ENCODE results near the gene B3GNT9. TPM values are rescaled to one million over a fixed set of nuclear protein-coding genes. Genes with fewer than 3 reads are reported as not detected.
A peak's percentile ranks its signal among the peaks of the same experiment; 100 is the strongest.

B3GNT9 gene
- polyA plus RNA-seq, 2 of the 4 experiments (the other 2 are of a cell fraction) = 6.8 to 9.3 TPM

DNA sequence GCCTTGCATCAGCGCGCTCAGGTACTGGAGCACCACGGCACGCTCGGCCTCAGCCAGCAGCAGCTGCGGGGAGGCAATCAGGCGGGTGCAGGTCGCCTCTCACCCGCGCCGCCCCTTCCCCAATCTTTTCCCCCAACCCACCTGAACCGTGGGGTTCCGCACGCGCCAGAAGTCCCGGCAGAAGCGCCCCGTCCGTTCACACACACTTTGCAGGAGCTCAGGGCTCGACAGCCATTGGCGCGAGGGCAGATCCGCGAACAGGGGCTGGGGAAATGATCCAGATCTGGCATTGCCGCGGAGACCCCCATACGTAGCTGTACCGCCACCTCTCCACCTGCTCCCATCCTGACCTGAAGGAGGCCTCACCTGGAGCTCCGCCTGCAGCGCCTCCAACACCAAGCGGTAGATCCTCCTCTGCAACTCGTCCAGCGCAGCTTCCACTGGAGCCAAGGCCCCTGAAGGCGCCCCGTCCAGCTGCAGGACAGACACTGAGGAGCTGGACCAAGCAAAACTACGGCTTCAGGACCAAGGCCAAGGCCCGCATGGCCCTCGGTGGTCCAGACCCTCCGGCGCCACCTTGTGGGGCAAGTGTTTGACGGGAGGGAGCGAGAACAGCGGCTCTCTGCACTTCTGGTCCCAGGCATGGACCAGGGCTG is 34.3 kb upstream of the B3GNT9 start (continued):
- TF ChIP-seq, protein P1, sequence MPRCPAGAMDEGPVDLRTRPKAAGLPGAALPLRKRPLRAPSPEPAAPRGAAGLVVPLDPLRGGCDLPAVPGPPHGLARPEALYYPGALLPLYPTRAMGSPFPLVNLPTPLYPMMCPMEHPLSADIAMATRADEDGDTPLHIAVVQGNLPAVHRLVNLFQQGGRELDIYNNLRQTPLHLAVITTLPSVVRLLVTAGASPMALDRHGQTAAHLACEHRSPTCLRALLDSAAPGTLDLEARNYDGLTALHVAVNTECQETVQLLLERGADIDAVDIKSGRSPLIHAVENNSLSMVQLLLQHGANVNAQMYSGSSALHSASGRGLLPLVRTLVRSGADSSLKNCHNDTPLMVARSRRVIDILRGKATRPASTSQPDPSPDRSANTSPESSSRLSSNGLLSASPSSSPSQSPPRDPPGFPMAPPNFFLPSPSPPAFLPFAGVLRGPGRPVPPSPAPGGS (IDR thresholded peaks at IDR 0.05) = no peak
- TF ChIP-seq, protein P2, sequence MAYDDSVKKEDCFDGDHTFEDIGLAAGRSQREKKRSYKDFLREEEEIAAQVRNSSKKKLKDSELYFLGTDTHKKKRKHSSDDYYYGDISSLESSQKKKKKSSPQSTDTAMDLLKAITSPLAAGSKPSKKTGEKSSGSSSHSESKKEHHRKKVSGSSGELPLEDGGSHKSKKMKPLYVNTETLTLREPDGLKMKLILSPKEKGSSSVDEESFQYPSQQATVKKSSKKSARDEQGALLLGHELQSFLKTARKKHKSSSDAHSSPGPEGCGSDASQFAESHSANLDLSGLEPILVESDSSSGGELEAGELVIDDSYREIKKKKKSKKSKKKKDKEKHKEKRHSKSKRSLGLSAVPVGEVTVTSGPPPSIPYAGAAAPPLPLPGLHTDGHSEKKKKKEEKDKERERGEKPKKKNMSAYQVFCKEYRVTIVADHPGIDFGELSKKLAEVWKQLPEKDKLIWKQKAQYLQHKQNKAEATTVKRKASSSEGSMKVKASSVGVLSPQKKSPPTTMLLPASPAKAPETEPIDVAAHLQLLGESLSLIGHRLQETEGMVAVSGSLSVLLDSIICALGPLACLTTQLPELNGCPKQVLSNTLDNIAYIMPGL (CRISPR knock-in tag; IDR thresholded peaks at IDR 0.05; ENCODE audit: borderline replicate concordance) = no peak
- TF ChIP-seq NFE2L2 (conservative IDR thresholded peaks at IDR 0.05; ENCODE audit: low read length) (no peak), MAFK (IDR thresholded peaks at IDR 0.05; ENCODE audit: partially characterized antibody) (no peak), KDM1A (IDR thresholded peaks at IDR 0.05; ENCODE audit: low read depth) (no peak), SMC3 (IDR thresholded peaks at IDR 0.05) (peak; percentile 91), FOXS1 (CRISPR knock-in tag; IDR thresholded peaks at IDR 0.05) (no peak), RNF2 (IDR thresholded peaks at IDR 0.05; ENCODE audit: borderline replicate concordance, low read depth) (no peak), REST (IDR thresholded peaks at IDR 0.05) (peak; percentile 98), JUN (IDR thresholded peaks at IDR 0.05) (no peak), FOSL2 (IDR thresholded peaks at IDR 0.05) (no peak), FOSL2 (CRISPR knock-in tag; IDR thresholded peaks at IDR 0.05) (no peak), EP300 (IDR thresholded peaks at IDR 0.05) (no peak), ZSCAN20 (CRISPR knock-in tag; IDR thresholded peaks at IDR 0.05) (no peak), E2F6 (IDR thresholded peaks at IDR 0.05; ENCODE audit: borderline replicate concordance, low read depth) (no peak), MAZ (IDR thresholded peaks at IDR 0.05; ENCODE audit: borderline replicate concordance, low read depth, low read length) (0 out of 2 replicates have a peak, but pooled peaks have one; percentile 47), EHF (CRISPR knock-in tag; IDR thresholded peaks at IDR 0.05) (0 out of 2 replicates have a peak, but pooled peaks have one; percentile 30), BHLHE40 (IDR thresholded peaks at IDR 0.05; ENCODE audit: low read depth, low read length) (no peak), ZC3H11A (IDR thresholded peaks at IDR 0.05) (no peak), CBX8 (IDR thresholded peaks at IDR 0.05) (no peak), KDM5A (IDR thresholded peaks at IDR 0.05) (no peak)
- TF ChIP-seq, protein P3, sequence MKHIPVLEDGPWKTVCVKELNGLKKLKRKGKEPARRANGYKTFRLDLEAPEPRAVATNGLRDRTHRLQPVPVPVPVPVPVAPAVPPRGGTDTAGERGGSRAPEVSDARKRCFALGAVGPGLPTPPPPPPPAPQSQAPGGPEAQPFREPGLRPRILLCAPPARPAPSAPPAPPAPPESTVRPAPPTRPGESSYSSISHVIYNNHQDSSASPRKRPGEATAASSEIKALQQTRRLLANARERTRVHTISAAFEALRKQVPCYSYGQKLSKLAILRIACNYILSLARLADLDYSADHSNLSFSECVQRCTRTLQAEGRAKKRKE (CRISPR knock-in tag; IDR thresholded peaks at IDR 0.05; ENCODE audit: low read depth) = 0 out of 2 replicates have a peak, but pooled peaks have one; percentile 40
- TF ChIP-seq, protein P4, sequence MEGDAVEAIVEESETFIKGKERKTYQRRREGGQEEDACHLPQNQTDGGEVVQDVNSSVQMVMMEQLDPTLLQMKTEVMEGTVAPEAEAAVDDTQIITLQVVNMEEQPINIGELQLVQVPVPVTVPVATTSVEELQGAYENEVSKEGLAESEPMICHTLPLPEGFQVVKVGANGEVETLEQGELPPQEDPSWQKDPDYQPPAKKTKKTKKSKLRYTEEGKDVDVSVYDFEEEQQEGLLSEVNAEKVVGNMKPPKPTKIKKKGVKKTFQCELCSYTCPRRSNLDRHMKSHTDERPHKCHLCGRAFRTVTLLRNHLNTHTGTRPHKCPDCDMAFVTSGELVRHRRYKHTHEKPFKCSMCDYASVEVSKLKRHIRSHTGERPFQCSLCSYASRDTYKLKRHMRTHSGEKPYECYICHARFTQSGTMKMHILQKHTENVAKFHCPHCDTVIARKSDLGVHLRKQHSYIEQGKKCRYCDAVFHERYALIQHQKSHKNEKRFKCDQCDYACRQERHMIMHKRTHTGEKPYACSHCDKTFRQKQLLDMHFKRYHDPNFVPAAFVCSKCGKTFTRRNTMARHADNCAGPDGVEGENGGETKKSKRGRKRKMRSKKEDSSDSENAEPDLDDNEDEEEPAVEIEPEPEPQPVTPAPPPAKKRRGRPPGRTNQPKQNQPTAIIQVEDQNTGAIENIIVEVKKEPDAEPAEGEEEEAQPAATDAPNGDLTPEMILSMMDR (IDR thresholded peaks at IDR 0.05) = peak; percentile 73
- TF ChIP-seq, protein P5, sequence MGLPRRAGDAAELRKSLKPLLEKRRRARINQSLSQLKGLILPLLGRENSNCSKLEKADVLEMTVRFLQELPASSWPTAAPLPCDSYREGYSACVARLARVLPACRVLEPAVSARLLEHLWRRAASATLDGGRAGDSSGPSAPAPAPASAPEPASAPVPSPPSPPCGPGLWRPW (IDR thresholded peaks at IDR 0.05) = no peak
